ENCODE results near the gene CEP85. TPM values are rescaled to one million over a fixed set of nuclear protein-coding genes. Genes with fewer than 3 reads are reported as not detected.

The CEP85 gene
- total RNA-seq, 1 donor from 2014 or later: 91.1 TPM

DNA sequence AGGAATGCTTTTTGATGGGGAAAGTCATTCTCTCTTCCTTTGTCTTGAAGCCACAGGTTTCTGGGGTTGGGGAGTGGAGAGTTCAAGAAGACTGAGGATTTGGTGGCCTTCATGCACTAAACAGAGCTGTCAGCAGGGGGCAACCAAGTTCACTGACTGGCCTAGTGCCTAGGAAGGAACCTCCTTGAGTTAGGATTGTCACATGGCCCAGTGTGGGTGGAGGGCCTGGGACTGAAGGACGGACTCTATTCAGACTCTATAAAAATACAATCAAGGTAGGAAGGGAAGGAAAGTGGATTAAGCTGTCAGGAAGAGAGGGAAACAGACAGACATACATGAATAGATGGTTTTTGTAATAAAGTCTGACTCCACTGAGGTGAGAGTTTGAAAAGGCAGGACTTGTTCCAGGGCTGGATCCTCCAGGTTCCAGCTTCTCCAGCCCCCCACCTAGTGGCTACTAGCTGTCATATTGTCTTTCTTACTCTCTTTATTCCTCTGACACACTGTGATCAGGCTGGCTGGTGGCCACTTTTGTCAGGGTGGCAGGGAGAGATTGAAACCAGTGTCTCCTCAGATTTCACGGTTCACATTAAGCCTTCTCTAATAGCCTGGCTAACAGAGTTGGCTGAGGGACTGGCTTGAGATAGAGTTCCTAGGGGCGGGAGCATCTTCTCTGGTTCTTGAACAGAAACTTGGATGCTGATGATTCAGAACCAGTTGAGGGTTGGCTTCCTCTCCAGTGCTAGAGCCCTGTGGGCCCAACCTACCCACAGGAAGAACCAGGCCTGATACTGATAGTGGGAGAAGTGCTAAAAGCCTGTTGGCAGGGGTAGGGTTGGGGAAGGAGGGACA lies 41.8 kb downstream of the CEP85 start:
- intact Hi-C loops (cut with micrococcal nuclease): loop anchor here (5.0 kb wide), 1 partner anchor 46 kb away; no protein-coding TSS in a partner anchor
- peak; percentile 76 for ATAC-seq
- DNase-seq: peak; percentile 81

DNA sequence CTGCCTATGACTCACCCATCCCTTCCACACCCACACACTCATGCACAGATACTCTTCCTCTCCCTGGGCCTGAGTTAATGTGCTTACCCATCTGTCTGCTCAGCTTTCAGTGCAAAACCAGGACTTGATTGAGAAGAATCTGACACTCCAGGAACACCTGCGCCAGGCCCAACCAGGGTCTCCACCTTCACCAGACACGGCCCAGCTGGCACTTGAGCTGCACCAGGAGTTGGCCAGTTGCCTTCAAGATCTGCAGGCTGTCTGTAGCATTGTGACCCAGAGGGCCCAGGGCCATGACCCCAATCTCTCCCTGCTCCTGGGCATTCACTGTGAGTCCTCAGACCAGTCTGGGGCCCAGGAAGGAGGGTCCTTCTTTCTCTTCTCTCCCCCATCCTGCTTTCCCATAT lies 42.4 kb downstream of the CEP85 start:
- intact Hi-C loops (cut with micrococcal nuclease): loop anchor here (5.0 kb wide), 1 partner anchor 46 kb away; no protein-coding TSS in a partner anchor
- peak; percentile 48 for DNase-seq
- ATAC-seq: no peak

DNA sequence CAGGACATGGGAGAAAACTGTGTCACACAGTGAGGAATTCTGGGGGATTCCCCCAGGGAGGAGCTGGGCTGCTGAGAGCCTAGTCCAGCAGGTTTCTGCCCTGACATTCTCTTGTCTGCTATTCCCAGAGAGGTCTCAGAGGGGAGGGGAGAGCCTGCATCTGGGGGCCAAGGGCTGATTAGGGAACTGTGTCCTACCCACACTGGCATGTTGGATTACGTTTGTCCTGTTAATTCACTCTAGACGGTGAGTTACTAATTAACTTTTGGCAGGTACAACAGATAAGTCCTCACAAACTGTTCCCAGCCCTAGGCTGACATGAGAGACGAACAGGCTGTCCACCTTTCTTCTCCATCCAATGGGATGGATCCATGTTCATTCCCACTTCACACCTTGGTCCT lies 43.3 kb downstream of the CEP85 start:
- ATAC-seq: no peak
- no peak for DNase-seq
- intact Hi-C loops (cut with micrococcal nuclease): loop anchor here (5.0 kb wide), 1 partner anchor 45 kb away; no protein-coding TSS in a partner anchor

GRCh38 chr1:26277719-26278118 lies 43.7 kb downstream of the CEP85 start:
- ATAC-seq (no peak), DNase-seq (no peak)
- intact Hi-C loops (cut with micrococcal nuclease): loop anchor here (5.0 kb wide), 1 partner anchor 45 kb away; no protein-coding TSS in a partner anchor

DNA sequence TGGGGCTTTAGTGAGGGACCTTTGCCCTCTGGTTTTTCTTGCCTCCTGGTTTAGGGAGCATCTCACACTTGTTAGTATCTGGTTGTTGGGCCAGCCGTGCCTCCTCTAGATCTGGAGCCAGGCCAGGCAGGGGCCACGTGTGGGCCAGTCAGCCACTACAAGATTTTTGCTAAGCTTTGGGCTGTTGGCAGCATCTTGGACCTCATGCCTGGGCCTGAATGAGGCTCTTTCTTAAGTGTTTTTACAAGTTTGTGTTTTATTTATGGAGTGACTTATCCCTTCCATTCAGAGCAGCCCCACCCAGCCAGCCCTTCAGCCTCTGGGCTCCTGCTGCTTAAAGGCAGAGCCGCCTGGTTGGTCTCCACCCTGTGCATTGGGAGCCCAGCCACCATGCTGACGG lies 44.3 kb downstream of the CEP85 start:
- ATAC-seq (peak; percentile 2), DNase-seq (peak; percentile 67)
- intact Hi-C loops (cut with micrococcal nuclease): loop anchor here (5.0 kb wide), 1 partner anchor 44 kb away; no protein-coding TSS in a partner anchor

DNA sequence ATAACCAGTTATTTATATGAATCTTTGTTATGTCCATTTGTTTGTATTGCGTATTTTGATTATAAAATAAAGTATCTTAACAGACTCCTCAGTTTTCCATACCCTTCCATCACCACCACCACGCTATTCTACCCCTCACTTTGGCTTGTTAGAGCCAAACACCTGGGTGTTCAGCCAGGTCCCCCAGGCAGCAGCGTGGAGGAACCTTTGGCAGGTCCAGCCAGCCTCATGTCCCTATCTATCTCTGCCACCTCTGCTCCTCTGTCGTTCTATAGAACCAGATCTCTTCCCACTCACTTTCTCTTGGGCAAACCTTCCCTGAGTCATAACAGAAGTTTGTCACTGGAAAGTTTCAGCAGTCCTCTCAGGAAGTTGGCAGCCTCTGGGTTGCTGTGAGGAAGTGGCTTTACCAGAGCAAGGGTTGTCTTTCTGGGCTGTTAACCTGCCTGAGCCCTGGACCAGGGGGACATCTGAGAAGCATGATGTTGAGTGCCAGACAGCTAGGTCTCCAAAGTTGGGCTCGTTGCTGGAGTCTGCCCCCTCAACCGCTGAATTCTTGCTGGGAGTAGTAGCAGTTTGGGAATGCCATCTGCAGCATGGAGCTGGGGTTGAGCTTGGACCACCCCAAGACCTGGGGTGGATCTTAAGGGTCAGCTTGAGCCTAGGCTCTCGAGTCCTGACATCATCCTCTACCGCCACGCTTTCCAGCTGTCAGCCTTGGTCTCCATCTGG lies 44.9 kb downstream of the CEP85 start:
- DNase-seq: no peak
- no peak for ATAC-seq
- intact Hi-C loops (cut with micrococcal nuclease): loop anchor here (5.0 kb wide), 1 partner anchor 43 kb away; no protein-coding TSS in a partner anchor

- DNase-seq: peak; percentile 95
- ATAC-seq: peak; percentile 81
- intact Hi-C loops (cut with micrococcal nuclease): loop anchor here (5.0 kb wide), 1 partner anchor 43 kb away; no protein-coding TSS in a partner anchor
These were observed 45.7 kb downstream of the CEP85 start, which contains the start of gene SH3BGRL3 for GRCh38 chr1:26279456-26280332. Gene SH3BGRL3, plus strand, starts transcription at chr1:26280086. Its CDS starts 70 bp downstream, at chr1:26280156.

DNA sequence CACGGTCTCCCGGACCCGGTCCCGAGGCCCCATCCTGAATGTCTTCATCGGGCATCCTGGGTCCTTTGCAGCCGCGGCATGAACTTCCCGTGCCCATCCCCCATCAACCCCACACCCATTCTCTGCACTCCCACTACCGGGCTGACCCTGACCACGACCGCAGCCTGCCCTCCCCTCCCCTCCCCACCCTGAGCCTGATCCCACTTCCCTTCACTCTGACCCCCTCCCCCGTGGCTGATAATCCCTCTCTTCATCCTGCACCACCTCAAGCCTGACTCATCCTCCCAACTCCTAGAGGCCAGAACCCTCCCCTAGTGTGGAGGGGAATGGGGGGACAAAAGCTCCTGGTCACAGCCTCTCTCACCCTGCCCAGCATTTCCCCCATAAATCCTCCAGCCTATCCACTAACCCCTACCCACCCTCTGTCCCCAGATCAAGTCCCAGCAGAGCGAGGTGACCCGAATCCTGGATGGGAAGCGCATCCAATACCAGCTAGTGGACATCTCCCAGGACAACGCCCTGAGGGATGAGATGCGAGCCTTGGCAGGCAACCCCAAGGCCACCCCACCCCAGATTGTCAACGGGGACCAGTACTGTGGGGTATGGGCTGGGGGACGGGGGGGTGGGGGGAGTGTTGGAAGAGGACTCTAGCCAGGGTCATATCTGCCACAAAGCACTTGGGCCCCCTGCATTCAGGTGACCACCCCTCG lies 46.5 kb downstream of the CEP85 start:
- DNase-seq (no peak), ATAC-seq (no peak)
- intact Hi-C loops (cut with micrococcal nuclease): no loop called here

- intact Hi-C loops (cut with micrococcal nuclease): no loop called here
- ATAC-seq (no peak), DNase-seq (no peak)
These were observed 47.3 kb downstream of the CEP85 start for GRCh38 chr1:26281091-26281958.

- intact Hi-C loops (cut with micrococcal nuclease): no loop called here
- ATAC-seq (no peak), DNase-seq (peak; percentile 75)
These were observed 48.0 kb downstream of the CEP85 start for GRCh38 chr1:26281971-26282370.

GRCh38 chr1:26282401-26282918 lies 48.5 kb downstream of the CEP85 start:
- intact Hi-C loops (cut with micrococcal nuclease): no loop called here
- DNase-seq: peak; percentile 42

GRCh38 chr1:26283279-26283853 lies 49.4 kb downstream of the CEP85 start:
- no peak for ATAC-seq
- intact Hi-C loops (cut with micrococcal nuclease): no loop called here
- no peak for DNase-seq

More at GRCh38 chr1:26282401-26282918, 48.5 kb downstream of the CEP85 start:
- no peak for ATAC-seq

DNA sequence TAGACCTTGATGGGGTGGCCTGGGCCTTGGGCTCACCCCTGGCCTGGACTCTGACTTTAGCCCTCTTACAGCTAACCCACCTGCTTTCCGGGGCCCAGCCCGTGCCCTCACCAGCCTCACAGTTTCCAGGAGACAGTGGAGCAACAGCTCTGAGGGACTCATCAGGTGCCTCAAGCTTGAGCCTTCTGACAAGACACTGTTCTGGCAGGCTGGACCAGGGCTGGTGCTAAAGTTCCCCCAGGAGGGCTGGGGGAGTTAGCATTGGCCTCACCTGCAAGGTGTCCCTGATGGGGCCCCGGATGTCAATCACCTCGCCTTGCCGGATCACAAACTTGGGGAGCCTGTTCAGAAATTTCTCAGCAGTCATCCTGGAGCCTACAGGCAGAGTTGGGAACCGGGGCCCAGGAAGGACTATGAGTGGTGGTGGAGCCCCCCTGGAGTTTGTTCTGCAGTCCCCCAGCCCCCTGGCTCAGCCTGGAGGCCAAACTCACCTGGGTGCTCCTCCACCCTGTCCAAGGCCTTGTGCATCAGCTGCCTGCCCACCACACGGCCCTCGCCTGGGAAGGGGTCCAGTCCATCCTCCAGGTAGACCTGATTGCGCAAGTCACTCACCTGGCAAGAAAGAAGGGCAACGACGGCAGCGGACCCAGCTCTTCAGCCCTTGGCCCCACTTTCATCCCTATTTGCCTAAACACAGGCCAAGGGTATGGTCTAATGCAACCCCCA lies 50.0 kb downstream of the CEP85 start:
- no peak for DNase-seq
- intact Hi-C loops (cut with micrococcal nuclease): no loop called here
- ATAC-seq: no peak

GRCh38 chr1:26284597-26285347 lies 50.8 kb downstream of the CEP85 start:
- peak; percentile 83 for DNase-seq
- intact Hi-C loops (cut with micrococcal nuclease): no loop called here
- ATAC-seq: peak; percentile 23

DNA sequence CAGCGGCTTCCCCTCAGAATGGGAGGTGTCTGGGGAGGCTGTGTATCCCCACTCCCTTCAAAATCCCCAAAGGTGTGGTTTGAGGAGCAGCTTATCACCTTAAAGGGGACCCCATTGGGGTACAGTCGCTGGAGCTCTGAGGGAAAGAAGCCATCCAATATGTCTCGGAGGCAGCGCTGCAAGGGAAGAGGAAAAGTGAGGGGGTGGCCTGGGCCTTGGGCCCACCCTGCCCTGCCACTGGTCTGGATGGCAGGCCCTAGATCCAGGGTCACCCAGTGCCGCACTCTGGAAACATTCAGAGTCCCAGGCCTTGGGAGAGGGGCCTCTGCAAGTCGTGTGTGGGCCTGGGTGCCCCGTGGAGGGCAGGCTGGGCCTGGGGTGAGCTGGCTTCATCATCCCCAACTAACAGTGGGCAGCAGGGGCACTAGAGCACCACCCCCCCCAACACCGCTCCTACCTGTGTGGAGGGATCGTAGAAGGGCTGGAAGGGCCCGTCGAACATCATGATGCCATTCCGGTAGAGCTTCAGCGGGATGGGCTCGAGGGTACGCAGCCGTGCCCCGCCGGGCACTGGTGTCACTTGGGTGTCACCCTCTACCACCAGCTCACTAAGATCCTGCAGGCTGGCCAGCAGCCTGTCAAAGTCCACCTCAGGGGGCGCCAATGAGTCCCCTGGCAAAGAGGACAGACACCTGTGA lies 51.5 kb downstream of the CEP85 start:
- intact Hi-C loops (cut with micrococcal nuclease): no loop called here
- peak; percentile 56 for DNase-seq
- ATAC-seq: no peak
